Measurements from ENCODE around the gene CDH4.
A peak's percentile ranks its signal among the peaks of the same experiment; 100 is the strongest.
"Not testable (repeated sequence)": the region's sequence is repeated elsewhere in the genome, so short reads cannot be mapped to it uniquely, and the experiment has no call there.

Gene CDH4

DNA sequence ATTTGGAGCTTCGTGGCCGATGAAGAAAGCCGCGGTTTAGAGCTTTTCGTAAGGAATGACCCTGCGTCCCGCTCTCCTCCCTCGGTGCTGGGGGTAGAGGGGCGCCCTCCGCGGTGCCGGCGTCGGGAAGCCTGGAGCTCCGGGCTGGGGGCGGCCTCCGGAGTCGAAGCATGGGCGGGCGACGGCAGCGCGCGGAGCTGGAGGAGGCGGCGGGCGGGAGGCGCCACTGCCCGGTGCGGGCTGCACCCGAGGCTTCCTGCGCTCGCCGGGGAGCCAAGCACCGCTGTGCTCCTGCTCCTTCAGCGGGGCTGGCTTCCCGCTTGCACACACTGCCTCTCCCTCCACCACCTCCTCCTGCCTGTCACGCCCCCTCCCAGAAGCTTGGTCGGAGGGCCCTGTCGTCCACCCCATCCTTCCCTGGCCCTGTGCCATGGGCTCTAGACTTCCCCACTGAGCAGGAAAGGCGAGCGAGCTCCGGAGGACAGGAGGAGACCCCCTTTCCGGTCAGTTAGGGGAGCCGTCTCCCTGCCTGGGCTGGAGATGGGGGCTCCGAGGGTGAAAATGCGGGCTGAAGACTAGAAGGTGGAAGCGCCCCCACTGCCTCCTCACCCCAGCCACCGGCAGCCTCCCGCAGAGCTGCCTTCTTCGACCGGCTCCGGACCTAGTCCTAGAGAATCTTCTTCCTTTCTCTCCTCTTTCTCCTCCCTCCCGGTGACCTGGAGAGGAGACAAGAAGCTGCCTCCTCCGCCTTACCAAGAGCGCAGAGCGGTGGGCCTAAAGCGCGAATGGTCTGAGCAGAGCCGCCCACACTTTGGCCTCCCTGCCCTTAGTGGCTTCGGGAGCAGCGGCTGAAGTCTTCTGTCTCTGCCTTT lies 1.8 kb downstream of the CDH4 start:
- no peak for DNase-seq (ENCODE audit: low spot score)

DNA sequence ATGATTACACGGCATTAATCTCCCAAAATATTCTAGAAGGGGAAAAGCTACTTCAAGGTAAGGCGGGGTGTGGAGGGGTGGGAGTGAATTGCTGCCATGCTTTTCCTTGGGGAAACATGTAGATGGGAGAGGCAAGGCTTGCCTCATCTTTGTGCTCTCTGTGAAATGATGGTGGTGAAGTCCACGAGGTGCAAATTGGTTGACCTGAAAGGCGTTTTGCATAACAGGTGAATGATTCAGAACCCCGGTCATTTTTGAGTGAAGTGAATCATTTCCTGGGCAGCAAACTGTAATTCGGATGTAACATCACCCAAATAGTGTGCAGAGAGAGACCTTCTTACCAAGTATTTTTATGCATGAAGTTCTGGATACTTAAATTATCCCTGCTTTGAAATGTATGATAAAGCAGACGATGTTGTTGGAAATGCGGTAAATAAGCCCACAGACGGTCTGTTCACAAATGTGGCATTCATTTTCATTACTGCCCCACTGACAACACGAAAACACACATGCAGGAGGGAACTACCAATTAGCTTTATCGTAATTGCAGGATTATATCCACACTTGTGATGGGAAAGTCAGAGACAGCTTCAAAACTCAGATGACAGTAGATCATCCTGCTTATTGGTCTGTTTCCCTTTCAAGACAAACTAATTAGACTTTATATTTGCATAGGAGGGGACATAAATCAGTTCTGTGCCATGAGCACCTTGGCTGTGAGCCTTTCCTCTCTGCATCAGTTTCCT lies 3.0 kb downstream of the CDH4 start:
- DNase-seq (ENCODE audit: low spot score) = no peak

DNA sequence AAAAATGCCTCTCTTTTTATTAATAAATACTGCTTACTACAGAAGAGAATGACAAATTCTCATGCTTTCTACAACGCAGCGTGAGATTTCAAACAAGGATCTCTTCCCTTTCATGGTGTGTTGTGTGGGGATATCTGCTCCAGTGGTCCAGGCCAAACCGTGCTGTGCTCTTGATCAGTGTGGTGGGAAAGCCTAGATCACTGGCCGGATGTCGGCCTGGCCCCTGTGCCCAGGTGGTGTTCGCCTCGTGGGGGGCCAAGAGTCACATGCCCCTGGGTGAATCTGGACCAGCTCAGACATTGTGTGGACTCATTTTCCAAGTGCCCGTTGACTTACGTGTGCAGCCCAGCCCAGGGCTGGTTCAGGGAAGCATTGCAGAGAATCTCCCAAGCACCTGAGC lies 4.3 kb downstream of the CDH4 start:
- no peak for DNase-seq (ENCODE audit: low spot score)

DNA sequence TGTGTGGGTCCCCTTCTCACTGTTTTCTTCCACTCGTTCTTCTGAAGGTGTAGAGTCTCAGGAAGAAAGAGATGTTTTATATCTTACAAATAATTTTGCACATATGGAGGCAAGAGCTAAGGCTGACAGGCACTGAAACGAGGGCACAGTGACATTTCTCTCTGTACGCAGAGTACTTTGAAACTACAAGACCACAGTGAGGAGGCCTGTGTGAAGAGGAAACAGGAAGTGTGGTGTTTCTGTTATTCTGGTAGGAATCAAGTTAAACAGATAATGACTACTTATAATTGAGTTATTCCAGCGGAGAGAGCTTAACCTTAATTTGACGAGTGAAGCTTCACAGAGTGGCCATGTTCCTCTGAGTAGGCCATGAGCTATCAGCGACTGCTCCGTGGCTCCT lies 4.8 kb downstream of the CDH4 start:
- no peak for DNase-seq (ENCODE audit: low spot score)

DNA sequence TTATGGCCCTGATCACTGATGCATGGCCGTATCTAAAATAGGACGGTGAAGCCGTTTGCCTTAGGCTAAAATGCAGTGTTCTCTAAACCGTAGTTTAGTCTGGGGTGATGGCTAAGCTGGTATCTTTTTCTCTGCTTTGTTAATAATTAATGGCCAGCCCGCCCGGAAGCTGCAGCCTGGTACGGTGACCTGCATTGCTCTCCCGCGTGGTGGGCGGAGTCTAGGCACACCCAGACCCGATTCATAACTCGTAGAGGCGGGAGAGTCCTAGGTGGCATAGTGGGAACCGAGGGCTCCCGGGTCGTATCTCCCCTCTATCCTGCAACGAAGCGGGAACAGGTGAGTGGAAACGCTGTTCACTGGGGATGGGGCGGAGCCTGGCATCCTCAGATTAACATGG lies 5.5 kb downstream of the CDH4 start:
- DNase-seq (ENCODE audit: low spot score) = no peak

- no peak for DNase-seq (ENCODE audit: low spot score)
Observed at GRCh38 chr20:61259741-61260140, 7.7 kb downstream of the CDH4 start.

DNA sequence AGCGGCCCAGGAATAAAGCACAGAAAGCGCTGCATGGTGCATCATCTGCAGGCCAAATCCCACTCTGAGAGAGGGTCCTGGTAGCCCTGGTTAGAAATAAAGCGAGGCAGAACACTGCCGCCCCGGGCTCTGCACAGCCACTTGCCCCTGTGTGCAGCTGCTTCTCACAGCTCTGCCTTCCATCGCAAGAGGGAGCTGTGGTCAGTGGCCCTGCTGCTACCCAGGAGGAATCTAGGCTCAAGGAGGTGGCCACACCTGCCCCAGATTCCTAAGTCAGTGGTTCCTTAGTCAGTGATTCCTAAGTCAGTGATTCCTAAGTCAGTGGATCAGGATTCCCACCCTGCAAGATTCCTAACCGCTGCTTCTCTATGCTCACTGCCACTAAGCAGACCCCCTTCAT lies 8.8 kb downstream of the CDH4 start:
- no peak for DNase-seq (ENCODE audit: low spot score)

DNA sequence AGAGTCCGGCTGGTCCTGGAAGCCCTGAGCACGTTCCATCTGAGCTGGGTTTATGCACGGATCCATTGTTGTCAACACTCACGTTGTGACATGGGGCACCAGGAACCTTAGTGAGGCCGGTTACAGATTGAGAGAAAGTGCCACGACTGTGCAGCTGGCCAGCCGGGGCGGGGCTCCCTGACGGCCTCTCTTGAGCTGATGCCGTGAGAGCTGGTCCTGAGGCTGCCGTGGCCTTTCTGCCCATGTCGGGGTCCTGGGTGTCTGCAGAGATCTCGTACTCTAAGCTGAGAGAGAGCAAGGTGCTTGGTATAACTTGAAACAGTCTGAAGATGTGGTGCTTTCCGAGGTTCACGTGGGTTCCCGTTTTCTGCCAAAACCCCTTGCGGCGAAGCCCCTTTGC lies 10.0 kb downstream of the CDH4 start:
- no peak for DNase-seq (ENCODE audit: low spot score)

GRCh38 chr20:61262514-61262913 lies 10.5 kb downstream of the CDH4 start:
- no peak for DNase-seq (ENCODE audit: low spot score)

- DNase-seq (ENCODE audit: low spot score) = peak; percentile 25
Observed at GRCh38 chr20:61263084-61263695, 11.1 kb downstream of the CDH4 start.

GRCh38 chr20:61263938-61264337 lies 11.9 kb downstream of the CDH4 start:
- no peak for DNase-seq (ENCODE audit: low spot score)

DNA sequence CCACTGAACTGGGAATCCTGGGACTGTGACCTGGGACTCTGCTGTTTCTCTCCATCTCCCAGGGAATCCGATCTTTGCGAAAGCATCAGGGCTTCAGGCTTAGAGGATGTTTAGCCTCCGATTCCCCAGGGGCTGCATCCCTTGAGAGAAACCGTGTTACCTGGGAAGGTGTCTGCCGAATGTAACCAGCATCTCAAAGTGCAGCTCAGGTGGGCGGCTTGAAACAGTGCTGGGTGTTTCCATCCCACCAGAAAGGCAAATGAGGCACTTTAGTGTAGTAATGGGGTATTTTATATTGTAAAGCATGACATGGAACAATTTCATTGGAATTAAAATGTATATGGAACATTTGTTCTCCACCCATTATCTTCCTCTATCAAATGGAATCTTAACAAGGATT lies 15.2 kb downstream of the CDH4 start:
- DNase-seq (ENCODE audit: low spot score) = no peak

DNA sequence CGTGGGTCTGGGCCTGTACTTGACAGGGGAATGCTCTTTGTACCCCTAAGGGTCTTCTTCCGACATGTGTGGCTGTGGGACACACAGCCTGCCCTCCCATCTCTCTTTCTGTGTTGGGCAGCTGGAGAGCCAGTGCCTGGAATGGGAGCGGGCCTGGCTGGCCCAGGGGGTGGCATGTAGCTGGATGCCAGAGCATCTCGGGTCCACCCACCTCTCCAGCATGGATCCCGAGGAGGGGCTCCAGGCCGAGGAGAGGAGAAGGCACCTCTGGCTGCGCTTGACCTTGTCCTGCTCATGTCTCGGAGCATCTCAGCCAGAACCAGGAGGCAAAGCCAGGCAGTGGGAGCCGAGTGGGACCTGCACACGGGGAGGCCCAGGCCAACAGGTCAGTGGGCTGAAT lies 16.0 kb downstream of the CDH4 start:
- DNase-seq (ENCODE audit: low spot score) = no peak

GRCh38 chr20:61271312-61272231 lies 19.5 kb downstream of the CDH4 start:
- no peak for DNase-seq (ENCODE audit: low spot score)

GRCh38 chr20:61273024-61273423 lies 21.0 kb downstream of the CDH4 start:
- DNase-seq (ENCODE audit: low spot score) = not testable (repeated sequence)

DNA sequence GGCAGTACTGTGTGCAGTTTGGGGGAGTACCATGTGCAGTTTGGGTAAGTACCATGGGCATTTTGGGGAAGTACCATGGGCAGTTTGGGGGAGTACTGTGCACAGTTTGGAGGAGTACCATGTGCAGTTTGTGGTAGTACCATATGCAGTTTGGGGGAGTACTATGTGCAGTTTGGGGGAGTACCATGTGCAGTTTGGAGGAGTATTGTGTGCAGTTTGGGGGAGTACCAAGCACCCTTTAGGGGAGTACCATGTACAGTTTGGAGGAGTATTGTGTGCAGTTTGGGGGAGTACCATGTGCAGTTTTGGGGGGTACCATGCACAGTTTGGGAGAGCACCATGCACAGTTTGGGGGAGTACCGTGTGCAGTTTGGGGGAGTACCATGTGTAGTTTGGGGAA lies 21.6 kb downstream of the CDH4 start:
- not testable (repeated sequence) for DNase-seq (ENCODE audit: low spot score)

- DNase-seq (ENCODE audit: low spot score) = no peak
Observed at GRCh38 chr20:61274326-61274725, 22.3 kb downstream of the CDH4 start.

GRCh38 chr20:61278296-61278695 lies 26.2 kb downstream of the CDH4 start:
- DNase-seq (ENCODE audit: low spot score) = no peak

DNA sequence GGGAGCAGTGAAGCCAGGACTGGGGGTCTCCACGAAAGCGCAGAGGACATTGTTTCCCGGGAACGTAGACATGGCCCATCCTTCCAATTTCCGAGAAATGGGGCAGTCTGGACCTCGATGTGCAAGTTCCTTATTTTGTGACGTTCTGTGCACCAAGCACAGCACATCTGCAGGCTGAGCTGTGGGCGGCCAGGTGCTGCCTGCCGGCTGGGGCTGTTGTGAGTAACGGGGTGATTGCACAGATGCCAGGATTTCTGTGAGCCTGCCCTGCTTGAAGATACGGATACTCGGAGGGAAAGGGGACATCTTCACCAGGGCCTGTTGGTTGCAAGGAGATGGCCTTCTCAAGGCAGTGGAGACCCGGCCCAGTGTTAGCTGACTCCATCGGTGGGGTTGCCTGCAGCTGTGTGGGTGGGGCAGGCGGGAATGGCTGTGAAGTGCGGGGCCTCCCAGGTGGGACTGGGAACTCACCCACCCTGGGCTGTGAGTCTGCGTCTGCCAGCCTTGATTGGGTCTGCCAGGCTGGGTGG lies 27.6 kb downstream of the CDH4 start:
- DNase-seq (ENCODE audit: low spot score) = no peak

DNA sequence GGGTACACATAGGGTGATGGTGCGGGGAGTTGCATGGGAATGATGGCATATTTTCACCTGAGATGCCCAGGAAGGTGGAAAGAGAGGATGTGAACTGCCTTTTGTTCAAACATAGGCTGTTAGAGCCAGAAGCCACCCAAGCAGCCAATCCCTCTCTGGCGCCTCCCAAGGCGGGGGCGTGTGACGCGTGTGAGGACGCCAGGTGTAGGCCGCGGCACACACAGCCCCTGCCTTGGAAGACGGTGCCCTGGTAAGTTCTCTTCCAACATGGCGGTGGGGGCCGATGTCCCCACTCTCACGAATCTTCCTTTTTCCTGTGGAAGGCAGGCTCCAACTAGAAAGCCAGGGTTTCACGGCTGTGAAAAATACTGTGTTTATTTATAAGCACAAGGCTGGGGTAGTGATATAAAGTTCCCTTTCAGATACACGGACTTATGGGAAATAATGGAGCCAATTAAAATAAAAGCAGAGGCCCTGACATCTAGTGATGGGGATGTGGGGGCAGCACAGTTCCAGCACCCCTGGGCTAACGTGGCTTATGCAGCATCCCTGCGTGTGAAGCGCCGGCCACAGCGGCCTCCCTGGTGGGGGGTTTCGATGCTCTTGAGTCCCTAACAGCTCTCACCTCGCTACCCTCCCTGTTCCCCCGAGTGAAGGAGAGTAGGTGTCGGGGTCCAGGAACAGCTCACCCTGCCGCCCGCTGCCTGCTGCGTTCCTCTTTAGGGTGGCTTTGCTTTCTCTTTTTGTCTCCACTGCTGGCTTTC lies 28.3 kb downstream of the CDH4 start:
- no peak for DNase-seq (ENCODE audit: low spot score)

DNA sequence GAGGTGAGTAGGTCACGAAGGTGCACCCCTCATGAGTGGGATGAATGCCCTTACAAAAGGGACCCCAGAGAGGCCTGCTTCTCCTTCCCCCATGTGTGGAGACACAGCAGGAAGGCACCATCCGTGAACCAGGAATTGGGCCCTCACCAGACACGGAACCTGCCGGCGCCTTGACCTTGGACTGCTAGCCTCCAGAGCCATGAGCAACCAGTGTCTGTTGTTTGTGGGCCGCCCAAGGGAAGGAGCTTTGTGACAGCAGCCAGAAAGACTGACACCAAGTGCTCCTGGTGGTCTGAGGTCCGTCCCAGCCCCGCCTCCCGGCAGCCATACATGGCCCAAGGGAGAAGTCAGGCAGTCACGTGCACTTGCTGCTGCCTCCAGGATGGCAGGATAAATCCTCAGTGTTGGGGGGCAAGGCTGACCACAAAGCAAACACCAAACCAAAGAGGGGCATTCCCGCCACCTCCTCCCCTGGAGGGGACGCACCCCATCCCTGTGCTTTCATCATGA lies 29.3 kb downstream of the CDH4 start:
- no peak for DNase-seq (ENCODE audit: low spot score)
